Breast epithelium (tissue), 3 donors: ENCODE results near the gene DES.

Experiments used
- CTCF ChIP-seq, 3 donors: fragments of 450-650 bp; IDR thresholded peaks; one replicate each; pipeline ENCODE4 v1.5.1; 2016 to 2017; ENCODE audit warnings: antibody characterized with exemption in 3 of 3, mild to moderate bottlenecking in 3 of 3, moderate library complexity in 3 of 3
- POLR2A ChIP-seq: fragments of 450-650 bp; IDR thresholded peaks from one replicate; pipeline ENCODE4 v1.6.1; 2016; ENCODE audit warnings: antibody characterized with exemption, mild to moderate bottlenecking, moderate library complexity
- POLR2AphosphoS5 ChIP-seq, 3 donors: sonication (generic); formaldehyde crosslinking; IDR thresholded peaks; one replicate each; pipeline ENCODE4 v1.6.1; 2017; ENCODE audit warnings: antibody characterized with exemption in 3 of 3

GRCh38 chr2:219462349-219462748, 44.2 kb downstream of the DES start:
- no peak for TF ChIP-seq POLR2AphosphoS5 (IDR thresholded peaks at IDR 0.05)
- no peak for TF ChIP-seq CTCF (IDR thresholded peaks at IDR 0.05)
- no peak for TF ChIP-seq POLR2A
